HG02763 (cell line): Measurements from ENCODE around the gene PRKG1.

Experiments used
- ATAC-seq: cut with Tn5 transposase; IDR thresholded peaks from one replicate; pipeline ENCODE4 v1.9.1; 2021; ENCODE audit warnings: mild to moderate bottlenecking, moderate library complexity; ENCODE audit not compliant: unreplicated experiment

Gene PRKG1

GRCh38 chr10:51834548-51834947, 760.3 kb downstream of the PRKG1 start:
- ATAC-seq, result no peak

GRCh38 chr10:51838471-51838870, 764.2 kb downstream of the PRKG1 start:
- no peak for ATAC-seq

GRCh38 chr10:51843966-51844365, 769.7 kb downstream of the PRKG1 start:
- ATAC-seq, result no peak

GRCh38 chr10:51846856-51847506, 772.7 kb downstream of the PRKG1 start:
- ATAC-seq, result peak; percentile 54

GRCh38 chr10:51852297-51852696, 778.0 kb downstream of the PRKG1 start:
- ATAC-seq, result no peak

GRCh38 chr10:51857305-51857704, 783.0 kb downstream of the PRKG1 start:
- no peak for ATAC-seq

- peak; percentile 71 for ATAC-seq
Observed at GRCh38 chr10:51860257-51860656, 786.0 kb downstream of the PRKG1 start.

GRCh38 chr10:51861051-51861450, 786.8 kb downstream of the PRKG1 start:
- no peak for ATAC-seq

- no peak for ATAC-seq
Observed at GRCh38 chr10:51861731-51862130, 787.4 kb downstream of the PRKG1 start.

- no peak for ATAC-seq
Observed at GRCh38 chr10:51862149-51862548, 787.9 kb downstream of the PRKG1 start.

- ATAC-seq, result no peak
Observed at GRCh38 chr10:51867956-51868355, 793.7 kb downstream of the PRKG1 start.

GRCh38 chr10:51874131-51874530, 799.8 kb downstream of the PRKG1 start:
- no peak for ATAC-seq

- ATAC-seq, result no peak
Observed at GRCh38 chr10:51875610-51876009, 801.3 kb downstream of the PRKG1 start.

GRCh38 chr10:51876503-51876902, 802.2 kb downstream of the PRKG1 start:
- no peak for ATAC-seq

- ATAC-seq, result no peak
Observed at GRCh38 chr10:51876979-51877378, 802.7 kb downstream of the PRKG1 start.

GRCh38 chr10:51877636-51878035, 803.3 kb downstream of the PRKG1 start:
- ATAC-seq, result no peak

GRCh38 chr10:51878695-51879094, 804.4 kb downstream of the PRKG1 start:
- ATAC-seq, result no peak

GRCh38 chr10:51879238-51879637, 805.0 kb downstream of the PRKG1 start:
- ATAC-seq, result peak; percentile 86

- ATAC-seq, result no peak
Observed at GRCh38 chr10:51881213-51881612, 806.9 kb downstream of the PRKG1 start.

- ATAC-seq, result no peak
Observed at GRCh38 chr10:51886438-51887068, 812.3 kb downstream of the PRKG1 start.

- no peak for ATAC-seq
Observed at GRCh38 chr10:51888263-51888662, 814.0 kb downstream of the PRKG1 start.

GRCh38 chr10:51892313-51892712, 818.0 kb downstream of the PRKG1 start:
- ATAC-seq, result no peak
